Measurements from ENCODE around the gene HADHA.

The HADHA gene

GRCh38 chr2:26238311-26238958 lies 6.0 kb downstream of the HADHA start:
- no peak overlapping the region for H3K4ac ChIP-seq (ENCODE audit: low read depth in 1 of 2, low read length in 2 of 2)
- no peaks in the 10 kb centered on the region for H3K9me3 ChIP-seq (ENCODE audit: control insufficient read depth, low read length)
- H3K18ac ChIP-seq (ENCODE audit: low read depth in 1 of 2, low read length in 2 of 2): no peak overlapping the region
- DNase-seq: peak; percentile 33
- H4K8ac ChIP-seq (ENCODE audit: low read length): no peak overlapping the region
- H2AK5ac ChIP-seq (ENCODE audit: low read length, severe bottlenecking): no peak overlapping the region
- H3K23ac ChIP-seq (ENCODE audit: low read length in 2 of 2): no peak overlapping the region
- no peak overlapping the region for H3K14ac ChIP-seq (ENCODE audit: low read length in 2 of 2)
- peaks cover 11% of the 10 kb centered on the region for H3K79me1 ChIP-seq (replicated peaks; ENCODE audit: low read length, poor library complexity, severe bottlenecking)
- H2AFZ ChIP-seq (ENCODE audit: low read depth, low read length): no peak overlapping the region
- H2BK5ac ChIP-seq (ENCODE audit: low read depth, low read length, poor library complexity, severe bottlenecking): no peak overlapping the region
- peak overlapping the region in 1 of 2 experiments; percentile 35 for H3K4me3 ChIP-seq (ENCODE audit: insufficient read depth in 1 of 2, low read depth in 1 of 2, low read length in 2 of 2)
- H2BK12ac ChIP-seq (ENCODE audit: low read length in 2 of 2): no peak overlapping the region
- peaks cover 20 to 47% of the 10 kb centered on the region in 2 experiments for H3K36me3 ChIP-seq (ENCODE audit: control insufficient read depth in 1 of 2, insufficient read depth in 2 of 2, low read depth in 1 of 2, low read length in 2 of 2)
- no peaks in the 10 kb centered on the region for H3K27me3 ChIP-seq (ENCODE audit: control insufficient read depth in 1 of 2, insufficient read depth in 1 of 2, low read length in 2 of 2)
- peaks cover 3% of the 10 kb centered on the region for H3K4me1 ChIP-seq (ENCODE audit: control insufficient read depth, insufficient read depth, low read depth, low read length)
- peak overlapping the region; percentile 50 for H3K9ac ChIP-seq (ENCODE audit: low read length)
- no peak overlapping the region for H3K27ac ChIP-seq (ENCODE audit: low read length, poor library complexity, severe bottlenecking)
- WGBS: 100% methylated on average over 3 of the region's 4 CpGs
- no peak overlapping the region for H3K4me2 ChIP-seq (ENCODE audit: low read length, poor library complexity, severe bottlenecking)
- H2BK15ac ChIP-seq (ENCODE audit: low read depth, poor library complexity, severe bottlenecking): no peak overlapping the region
- H4K91ac ChIP-seq (ENCODE audit: low read length): no peak overlapping the region
- H2BK120ac ChIP-seq (ENCODE audit: low read depth, low read length): no peak overlapping the region

GRCh38 chr2:26237868-26238267 lies 6.6 kb downstream of the HADHA start:
- no peak overlapping the region for H2BK5ac ChIP-seq (ENCODE audit: low read depth, low read length, poor library complexity, severe bottlenecking)
- no peak overlapping the region for H3K18ac ChIP-seq (ENCODE audit: low read depth in 1 of 2, low read length in 2 of 2)
- WGBS: 100% methylated on average over 1 of the region's 1 CpG
- no peak overlapping the region for H4K8ac ChIP-seq (ENCODE audit: low read length)
- no peak for DNase-seq
- H2BK15ac ChIP-seq (ENCODE audit: low read depth, poor library complexity, severe bottlenecking): no peak overlapping the region
- peaks cover 14% of the 10 kb centered on the region for H3K79me1 ChIP-seq (replicated peaks; ENCODE audit: low read length, poor library complexity, severe bottlenecking)
- peak overlapping the region; percentile 50 for H3K9ac ChIP-seq (ENCODE audit: low read length)
- H2AFZ ChIP-seq (ENCODE audit: low read depth, low read length): no peak overlapping the region
- H3K4me2 ChIP-seq (ENCODE audit: low read length, poor library complexity, severe bottlenecking): no peak overlapping the region
- H2AK5ac ChIP-seq (ENCODE audit: low read length, severe bottlenecking): no peak overlapping the region
- H4K91ac ChIP-seq (ENCODE audit: low read length): no peak overlapping the region
- H3K23ac ChIP-seq (ENCODE audit: low read length in 2 of 2): no peak overlapping the region
- no peaks in the 10 kb centered on the region for H3K9me3 ChIP-seq (ENCODE audit: control insufficient read depth, low read length)
- H3K4me3 ChIP-seq (ENCODE audit: insufficient read depth in 1 of 2, low read depth in 1 of 2, low read length in 2 of 2): no peak overlapping the region
- H3K4me1 ChIP-seq (ENCODE audit: control insufficient read depth, insufficient read depth, low read depth, low read length): peaks cover 3% of the 10 kb centered on the region
- H2BK120ac ChIP-seq (ENCODE audit: low read depth, low read length): no peak overlapping the region
- no peak overlapping the region for H3K27ac ChIP-seq (ENCODE audit: low read length, poor library complexity, severe bottlenecking)
- H3K4ac ChIP-seq (ENCODE audit: low read depth in 1 of 2, low read length in 2 of 2): no peak overlapping the region
- peaks cover 22 to 53% of the 10 kb centered on the region in 2 experiments for H3K36me3 ChIP-seq (ENCODE audit: control insufficient read depth in 1 of 2, insufficient read depth in 2 of 2, low read depth in 1 of 2, low read length in 2 of 2)
- H3K27me3 ChIP-seq (ENCODE audit: control insufficient read depth in 1 of 2, insufficient read depth in 1 of 2, low read length in 2 of 2): no peaks in the 10 kb centered on the region
- no peak overlapping the region for H3K14ac ChIP-seq (ENCODE audit: low read length in 2 of 2)
- no peak overlapping the region for H2BK12ac ChIP-seq (ENCODE audit: low read length in 2 of 2)

- DNase-seq: peak; percentile 8
- no peak overlapping the region for H4K91ac ChIP-seq (ENCODE audit: low read length)
- 97% methylated on average over 8 of the region's 9 CpGs for WGBS
These were observed 9.3 kb downstream of the HADHA start for GRCh38 chr2:26235089-26235488.

DNA sequence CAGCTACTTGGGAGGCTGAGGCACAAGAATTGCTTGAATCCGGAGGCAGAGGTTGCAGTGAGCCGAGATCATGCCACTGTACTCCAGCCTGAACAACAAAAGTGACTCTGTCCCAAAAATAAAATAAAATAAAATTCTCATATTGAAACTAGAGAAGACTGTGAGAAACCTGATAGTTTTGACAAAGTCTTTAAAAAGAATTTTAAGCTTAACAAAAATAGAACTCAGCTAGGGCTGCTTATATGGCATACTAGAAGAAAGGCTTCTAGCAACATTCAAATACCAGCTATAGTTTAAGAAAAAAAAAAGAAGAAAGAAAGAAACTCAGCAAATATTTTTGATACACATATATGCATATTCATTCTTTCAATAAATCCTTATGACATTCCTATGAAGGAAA lies 13.6 kb downstream of the HADHA start:
- Histone ChIP-seq H4K8ac (ENCODE audit: low read length) (no peak overlapping the region), H3K27me3 (ENCODE audit: control insufficient read depth in 1 of 2, insufficient read depth in 1 of 2, low read length in 2 of 2) (no peaks in the 10 kb centered on the region), H3K18ac (ENCODE audit: low read depth in 1 of 2, low read length in 2 of 2) (no peak overlapping the region), H2BK120ac (ENCODE audit: low read depth, low read length) (no peak overlapping the region), H3K36me3 (ENCODE audit: control insufficient read depth in 1 of 2, insufficient read depth in 2 of 2, low read depth in 1 of 2, low read length in 2 of 2) (peaks cover 44 to 99% of the 10 kb centered on the region in 2 experiments), H2AK5ac (ENCODE audit: low read length, severe bottlenecking) (no peak overlapping the region), H3K23ac (ENCODE audit: low read length in 2 of 2) (no peak overlapping the region), H3K14ac (ENCODE audit: low read length in 2 of 2) (no peak overlapping the region), H4K91ac (ENCODE audit: low read length) (no peak overlapping the region), H2BK12ac (ENCODE audit: low read length in 2 of 2) (no peak overlapping the region), H3K9me3 (ENCODE audit: control insufficient read depth, low read length) (peaks cover 23% of the 10 kb centered on the region), H3K79me1 (replicated peaks; ENCODE audit: low read length, poor library complexity, severe bottlenecking) (peaks cover 11% of the 10 kb centered on the region), H3K9ac (ENCODE audit: low read length) (no peak overlapping the region), H3K4me3 (ENCODE audit: insufficient read depth in 1 of 2, low read depth in 1 of 2, low read length in 2 of 2) (no peak overlapping the region), H3K4me2 (ENCODE audit: low read length, poor library complexity, severe bottlenecking) (no peak overlapping the region), H2BK5ac (ENCODE audit: low read depth, low read length, poor library complexity, severe bottlenecking) (no peak overlapping the region), H3K4me1 (ENCODE audit: control insufficient read depth, insufficient read depth, low read depth, low read length) (no peaks in the 10 kb centered on the region), H3K27ac (ENCODE audit: low read length, poor library complexity, severe bottlenecking) (no peak overlapping the region), H2BK15ac (ENCODE audit: low read depth, poor library complexity, severe bottlenecking) (no peak overlapping the region), H2AFZ (ENCODE audit: low read depth, low read length) (no peak overlapping the region), H3K4ac (ENCODE audit: low read depth in 1 of 2, low read length in 2 of 2) (no peak overlapping the region)
- DNase-seq: no peak
- WGBS: no CpG with 5 or more reads among the region's 2 CpGs

More at GRCh38 chr2:26235089-26235488, 9.3 kb downstream of the HADHA start:
- Histone ChIP-seq H3K79me1 (replicated peaks; ENCODE audit: low read length, poor library complexity, severe bottlenecking) (peaks cover 17% of the 10 kb centered on the region), H2BK12ac (ENCODE audit: low read length in 2 of 2) (no peak overlapping the region), H2BK5ac (ENCODE audit: low read depth, low read length, poor library complexity, severe bottlenecking) (no peak overlapping the region), H2AFZ (ENCODE audit: low read depth, low read length) (no peak overlapping the region), H2BK120ac (ENCODE audit: low read depth, low read length) (no peak overlapping the region), H3K9me3 (ENCODE audit: control insufficient read depth, low read length) (no peaks in the 10 kb centered on the region), H3K23ac (ENCODE audit: low read length in 2 of 2) (no peak overlapping the region), H3K9ac (ENCODE audit: low read length) (no peak overlapping the region), H3K4me2 (ENCODE audit: low read length, poor library complexity, severe bottlenecking) (no peak overlapping the region), H3K4me1 (ENCODE audit: control insufficient read depth, insufficient read depth, low read depth, low read length) (no peaks in the 10 kb centered on the region), H3K4ac (ENCODE audit: low read depth in 1 of 2, low read length in 2 of 2) (no peak overlapping the region), H3K14ac (ENCODE audit: low read length in 2 of 2) (no peak overlapping the region), H4K8ac (ENCODE audit: low read length) (no peak overlapping the region), H3K36me3 (ENCODE audit: control insufficient read depth in 1 of 2, insufficient read depth in 2 of 2, low read depth in 1 of 2, low read length in 2 of 2) (peaks cover 30 to 80% of the 10 kb centered on the region in 2 experiments), H3K4me3 (ENCODE audit: insufficient read depth in 1 of 2, low read depth in 1 of 2, low read length in 2 of 2) (no peak overlapping the region), H3K18ac (ENCODE audit: low read depth in 1 of 2, low read length in 2 of 2) (no peak overlapping the region), H3K27me3 (ENCODE audit: control insufficient read depth in 1 of 2, insufficient read depth in 1 of 2, low read length in 2 of 2) (no peaks in the 10 kb centered on the region), H3K27ac (ENCODE audit: low read length, poor library complexity, severe bottlenecking) (no peak overlapping the region), H2AK5ac (ENCODE audit: low read length, severe bottlenecking) (no peak overlapping the region), H2BK15ac (ENCODE audit: low read depth, poor library complexity, severe bottlenecking) (no peak overlapping the region)
